Ovary (tissue), 3 donors: Measurements from ENCODE around the gene AUTS2.

Experiments
- CTCF ChIP-seq, 3 donors: fragments of 450-650 bp in 2 of 3; fragments of 200-600 bp in 1 of 3; IDR thresholded peaks; one replicate each; pipeline versions ENCODE4 v1.5.1 to v1.8.0; 2016 to 2022; ENCODE audit warnings: antibody characterized with exemption in 3 of 3, mild to moderate bottlenecking in 1 of 3
- EP300 ChIP-seq: sonication (generic); formaldehyde crosslinking; IDR thresholded peaks from one replicate; pipeline ENCODE4 v1.6.1; 2017; ENCODE audit warnings: antibody characterized with exemption
- POLR2A ChIP-seq: fragments of 450-650 bp; IDR thresholded peaks from one replicate; pipeline ENCODE4 v1.6.1; 2017; ENCODE audit warnings: antibody characterized with exemption, mild to moderate bottlenecking, moderate library complexity
- donor health status: DM: no; HTN: no; CAD: no.

GRCh38 chr7:69889338-69889975, 291.2 kb downstream of the AUTS2 start:
- TF ChIP-seq CTCF (IDR thresholded peaks at IDR 0.05), result no peak
- no peak for TF ChIP-seq POLR2A
- TF ChIP-seq EP300, result no peak
